SK-N-SH (cell line): Measurements from ENCODE around the gene GPD1L. TPM values are rescaled to one million over a fixed set of nuclear protein-coding genes. Genes with fewer than 3 reads are reported as not detected.

Experiments
- CTCF ChIA-PET: fragments of 300-600, 350-600 bp; formaldehyde crosslinking; extraction: SDS; loops from one replicate; lab custom pipeline; 2021; lab: Yijun Ruan, JAX
- POLR2A ChIA-PET: fragments of 350-600 bp; sonication (Branson Sonifier 250); formaldehyde crosslinking; extraction: SDS; loops from one replicate; lab custom pipeline; 2020; ENCODE audit warnings: antibody characterized with exemption, inconsistent platforms; lab: Yijun Ruan, JAX
- DNase-seq: peaks from one replicate; pipeline ENCODE4 v3.0.0; 2012
- H2AFZ ChIP-seq: fragments of 200-600 bp; sonication (generic); 2 replicates; pipeline ENCODE4 v1.8.1; 2016; ENCODE audit warnings: antibody characterized with exemption, mild to moderate bottlenecking, low read depth
- H3F3A ChIP-seq: fragments of 200-600 bp; sonication (generic); replicated peaks from 2 replicates; pipeline ENCODE3; 2016; ENCODE audit warnings: antibody characterized with exemption, mild to moderate bottlenecking; ENCODE audit not compliant: insufficient read depth
- H3K27ac ChIP-seq, 2 experiments: fragments of 200-500 bp in 1 of 2; fragments of 200-600 bp in 1 of 2; sonication (Bioruptor generic) in 1 of 2; sonication (generic), shearing (Covaris generic) in 1 of 2; 2 replicates each; pipeline versions ENCODE4 v1.5.1 to v1.6.1; 2014 to 2016; ENCODE audit warnings: low read depth in 2 of 2, inconsistent platforms in 1 of 2, low read length in 1 of 2, mild to moderate bottlenecking in 1 of 2, mixed read lengths in 1 of 2
- H3K27me3 ChIP-seq: fragments of 200-600 bp; sonication (generic), shearing (Covaris generic); 2 replicates; pipeline ENCODE4 v1.6.1; 2016; ENCODE audit warnings: mixed run types; ENCODE audit not compliant: insufficient read depth
- H3K36me3 ChIP-seq, 2 experiments: fragments of 200-500 bp in 1 of 2; fragments of 200-600 bp in 1 of 2; sonication (Bioruptor generic) in 1 of 2; sonication (generic) in 1 of 2; replicated peaks in 1 of 2; 2 replicates each; pipeline versions ENCODE3 to v1.5.1; 2014 to 2016; ENCODE audit warnings: low read length in 1 of 2, mild to moderate bottlenecking in 1 of 2; ENCODE audit not compliant: insufficient read depth in 2 of 2, control insufficient read depth in 1 of 2
- H3K4me1 ChIP-seq, 2 experiments: fragments of 200-500 bp in 1 of 2; fragments of 200-600 bp in 1 of 2; sonication (Bioruptor generic) in 1 of 2; sonication (generic), shearing (Covaris generic) in 1 of 2; 2 replicates each; pipeline versions ENCODE4 v1.5.1 to v1.6.1; 2014 to 2016; ENCODE audit warnings: low read depth in 1 of 2, low read length in 1 of 2, mixed run types in 1 of 2; ENCODE audit not compliant: insufficient read depth in 2 of 2, control insufficient read depth in 1 of 2
- H3K4me2 ChIP-seq: fragments of 200-600 bp; sonication (generic), shearing (Covaris generic); 2 replicates; pipeline ENCODE4 v1.6.1; 2017; ENCODE audit warnings: mixed run types
- H3K4me3 ChIP-seq, 2 experiments: fragments of 200-500 bp in 1 of 2; fragments of 200-600 bp in 1 of 2; sonication (Bioruptor generic) in 1 of 2; sonication (generic), shearing (Covaris generic) in 1 of 2; 2 replicates each; pipeline versions ENCODE4 v1.5.1 to v1.8.1; 2014 to 2016; ENCODE audit warnings: low read depth in 2 of 2, inconsistent platforms in 1 of 2, low read length in 1 of 2, mild to moderate bottlenecking in 1 of 2, mixed read lengths in 1 of 2, moderate library complexity in 1 of 2
- H3K79me2 ChIP-seq: fragments of 200-600 bp; sonication (generic); 2 replicates; pipeline ENCODE4 v1.8.1; 2017; ENCODE audit warnings: mild to moderate bottlenecking; ENCODE audit not compliant: insufficient read depth
- H3K9ac ChIP-seq: fragments of 200-600 bp; sonication (generic); 2 replicates; pipeline ENCODE4 v1.6.1; 2017; ENCODE audit warnings: mixed run types
- H3K9me2 ChIP-seq: fragments of 200-600 bp; sonication (generic); 2 replicates; pipeline ENCODE4 v1.6.1; 2017; ENCODE audit warnings: mixed run types
- H3K9me3 ChIP-seq: fragments of 200-600 bp; sonication (generic); 2 replicates; pipeline ENCODE4 v1.6.1; 2017; ENCODE audit warnings: mixed run types, mild to moderate bottlenecking, moderate library complexity
- H4K20me1 ChIP-seq: fragments of 200-600 bp; sonication (generic); 2 replicates; pipeline ENCODE4 v1.6.1; 2017; ENCODE audit warnings: mild to moderate bottlenecking, mixed run types; ENCODE audit not compliant: insufficient read depth
- CTCF ChIP-seq: fragments of 200-600 bp; sonication (generic); IDR thresholded peaks from 2 replicates; pipeline ENCODE4 v1.6.1; 2017; ENCODE audit warnings: antibody characterized with exemption, mild to moderate bottlenecking, moderate library complexity
- ELF1 ChIP-seq: IDR thresholded peaks from 2 replicates; pipeline ENCODE4 v1.4.0; 2012
- EZH2phosphoT487 ChIP-seq: fragments of 200-600 bp; sonication (generic); IDR thresholded peaks from 2 replicates; pipeline ENCODE4 v1.6.1; 2017; ENCODE audit warnings: low read depth, mixed run types, mild to moderate bottlenecking, antibody characterized with exemption, moderate library complexity, borderline replicate concordance
- GABPA ChIP-seq: IDR thresholded peaks from 2 replicates; pipeline ENCODE4 v1.4.0; 2012; ENCODE audit warnings: low read depth, mild to moderate bottlenecking
- GATA2 ChIP-seq: sonication (generic); formaldehyde crosslinking; IDR thresholded peaks from 2 replicates; pipeline ENCODE4 v1.5.0; 2020; ENCODE audit warnings: mild to moderate bottlenecking, missing genetic modification reagents
- IRF3 ChIP-seq: fragments of 150-350 bp; IDR thresholded peaks from 2 replicates; pipeline ENCODE4 v1.6.1; 2016; ENCODE audit warnings: mild to moderate bottlenecking, low read depth, low read length
- MXI1 ChIP-seq: IDR thresholded peaks from 2 replicates; pipeline ENCODE4 v1.6.1; 2012; ENCODE audit warnings: mild to moderate bottlenecking, low read depth, low read length, improper control_type of control experiment
- NFIC ChIP-seq: IDR thresholded peaks from 2 replicates; pipeline ENCODE4 v1.4.0; 2012; ENCODE audit warnings: borderline replicate concordance
- PBX3 ChIP-seq: IDR thresholded peaks from 2 replicates; pipeline ENCODE4; 2012
- REST ChIP-seq: IDR thresholded peaks from 2 replicates; pipeline ENCODE4 v1.6.1; 2012; ENCODE audit warnings: mild to moderate bottlenecking, low read depth, low read length, moderate library complexity
- TCF12 ChIP-seq: IDR thresholded peaks from 2 replicates; pipeline ENCODE4 v1.4.0; 2012
- USF1 ChIP-seq: IDR thresholded peaks from 2 replicates; pipeline ENCODE4 v1.4.0; 2012; ENCODE audit warnings: low read depth, borderline replicate concordance
- WGBS: methylation state at CpG from one replicate; pipeline ENCODE4 v1.1.6; 2017; ENCODE audit warnings: low lambda C conversion rate; 5-methylcytosine and 5-hydroxymethylcytosine counted together
- polyA plus RNA-seq, 3 experiments: library from polyadenylated mRNA; depleted of rRNA; stranded (reverse); fragments of >200 nt; gene quantifications; 2 replicates each; pipeline ENCODE4 v1.2.3, GENCODE V29; 2012

GPD1L gene
- polyA plus RNA-seq, 1 of the 3 experiments (the other 2 are of a cell fraction), result 6.1 TPM

- Histone ChIP-seq H3K4me1 (peaks cover 0 to 21% of the 10 kb centered on the region in 2 experiments; a peak in 1 of 4 replicates), H3K27ac (no peak overlapping the region)
These were observed 3.9 kb downstream of the GPD1L start for GRCh38 chr3:32110233-32110760.

GRCh38 chr3:32111560-32111959, 5.1 kb downstream of the GPD1L start:
- Histone ChIP-seq H3F3A (no peaks in the 10 kb centered on the region), H3K79me2 (no peaks in the 10 kb centered on the region), H3K4me2 (no peak overlapping the region), H3K4me3 (no peak overlapping the region), H3K27ac (no peak overlapping the region), H3K9me3 (no peaks in the 10 kb centered on the region), H2AFZ (no peak overlapping the region), H3K4me1 (peaks cover 0 to 18% of the 10 kb centered on the region in 2 experiments; a peak in 1 of 4 replicates), H3K9me2 (no peaks in the 10 kb centered on the region), H4K20me1 (no peaks in the 10 kb centered on the region), H3K27me3 (no peaks in the 10 kb centered on the region), H3K36me3 (no peaks in the 10 kb centered on the region), H3K9ac (no peak overlapping the region)
- ChIA-PET CTCF (interaction anchor here (0.9 to 2.4 kb wide), 2 partner anchors 12 to 33 kb away, joined by 3 to 8 read pairs; no protein-coding TSS in a partner anchor), POLR2A (no interaction called here)
- 73% methylated on average over 2 of the region's 2 CpGs for WGBS
- DNase-seq, result no peak
- TF ChIP-seq TCF12, result no peak
- no peak for TF ChIP-seq IRF3
- TF ChIP-seq GATA2 (CRISPR knock-in tag), result no peak
- no peak for TF ChIP-seq REST
- no peak for TF ChIP-seq MXI1
- TF ChIP-seq EZH2phosphoT487, result no peak
- TF ChIP-seq CTCF, result no peak
- TF ChIP-seq NFIC, result no peak
- no peak for TF ChIP-seq USF1
- no peak for TF ChIP-seq GABPA
- no peak for TF ChIP-seq ELF1

More at GRCh38 chr3:32110233-32110760, 3.9 kb downstream of the GPD1L start:
- CTCF ChIA-PET, result interaction anchor here (0.7 to 1.0 kb wide), 2 partner anchors 91 to 92 kb away, joined by 3 to 4 read pairs; no protein-coding TSS in a partner anchor
- H3K9me2 ChIP-seq, result no peaks in the 10 kb centered on the region
- H3K9ac ChIP-seq, result no peak overlapping the region
- H2AFZ ChIP-seq, result no peak overlapping the region
- no peaks in the 10 kb centered on the region for H3K36me3 ChIP-seq
- H4K20me1 ChIP-seq, result no peaks in the 10 kb centered on the region
- no peaks in the 10 kb centered on the region for H3K79me2 ChIP-seq
- no peak for DNase-seq
- H3F3A ChIP-seq, result no peaks in the 10 kb centered on the region
- no peaks in the 10 kb centered on the region for H3K27me3 ChIP-seq
- no peak overlapping the region for H3K4me2 ChIP-seq
- TF ChIP-seq MXI1 (no peak), IRF3 (no peak), PBX3 (no peak), GATA2 (CRISPR knock-in tag) (no peak)
- POLR2A ChIA-PET, result no interaction called here
- H3K4me3 ChIP-seq, result no peak overlapping the region
- no peaks in the 10 kb centered on the region for H3K9me3 ChIP-seq
- 75% methylated on average over 3 of the region's 3 CpGs for WGBS
